Measurements from ENCODE around the gene DPP10. TPM values are rescaled to one million over a fixed set of nuclear protein-coding genes. Genes with fewer than 3 reads are reported as not detected.

DPP10 gene
- total RNA-seq, 3 donors from 2014 or later (not counting 1 experiment from before 2014, with no cell fraction given): not detected

DNA sequence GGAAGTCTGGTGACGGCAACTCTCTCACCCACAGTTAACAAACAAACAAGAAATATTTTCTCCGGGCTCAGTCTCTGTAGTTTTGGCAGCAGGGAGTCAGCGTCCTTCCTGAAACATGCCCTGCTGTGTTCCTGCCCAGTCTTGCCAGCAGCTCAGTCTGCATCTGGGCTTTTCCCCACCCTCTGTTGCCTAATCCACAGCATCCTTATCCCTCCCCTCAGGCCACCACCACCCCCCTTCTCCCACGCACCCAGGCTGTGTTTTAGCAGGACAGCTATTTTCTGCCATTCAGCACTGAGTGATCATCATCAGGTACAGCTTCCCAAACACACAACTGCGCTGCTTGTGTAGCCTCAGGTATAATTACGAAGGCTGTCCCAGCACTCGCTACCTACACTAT is 168.2 kb downstream of the DPP10 start:
- TF ChIP-seq, protein P1, sequence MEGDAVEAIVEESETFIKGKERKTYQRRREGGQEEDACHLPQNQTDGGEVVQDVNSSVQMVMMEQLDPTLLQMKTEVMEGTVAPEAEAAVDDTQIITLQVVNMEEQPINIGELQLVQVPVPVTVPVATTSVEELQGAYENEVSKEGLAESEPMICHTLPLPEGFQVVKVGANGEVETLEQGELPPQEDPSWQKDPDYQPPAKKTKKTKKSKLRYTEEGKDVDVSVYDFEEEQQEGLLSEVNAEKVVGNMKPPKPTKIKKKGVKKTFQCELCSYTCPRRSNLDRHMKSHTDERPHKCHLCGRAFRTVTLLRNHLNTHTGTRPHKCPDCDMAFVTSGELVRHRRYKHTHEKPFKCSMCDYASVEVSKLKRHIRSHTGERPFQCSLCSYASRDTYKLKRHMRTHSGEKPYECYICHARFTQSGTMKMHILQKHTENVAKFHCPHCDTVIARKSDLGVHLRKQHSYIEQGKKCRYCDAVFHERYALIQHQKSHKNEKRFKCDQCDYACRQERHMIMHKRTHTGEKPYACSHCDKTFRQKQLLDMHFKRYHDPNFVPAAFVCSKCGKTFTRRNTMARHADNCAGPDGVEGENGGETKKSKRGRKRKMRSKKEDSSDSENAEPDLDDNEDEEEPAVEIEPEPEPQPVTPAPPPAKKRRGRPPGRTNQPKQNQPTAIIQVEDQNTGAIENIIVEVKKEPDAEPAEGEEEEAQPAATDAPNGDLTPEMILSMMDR (IDR thresholded peaks at IDR 0.05): no peak
- H3K4me1 Mint-ChIP-seq: no peaks in the 10 kb centered on the region
- Histone ChIP-seq H3K4me1 (ENCODE audit: control insufficient read depth, insufficient read depth, low read length) (no peaks in the 10 kb centered on the region), H3K36me3 (ENCODE audit: control insufficient read depth, insufficient read depth, low read length) (no peaks in the 10 kb centered on the region), H3K4me3 (ENCODE audit: low read length) (no peak overlapping the region), H3K9me3 (ENCODE audit: control insufficient read depth, insufficient read depth, low read length) (no peaks in the 10 kb centered on the region), H3K27me3 (ENCODE audit: control insufficient read depth, insufficient read depth, low read length) (no peaks in the 10 kb centered on the region), H3K27ac (ENCODE audit: low read length) (no peak overlapping the region)
- peaks cover 8 to 11% of the 10 kb centered on the region in 2 donors for H3K9me3 Mint-ChIP-seq
- no peaks in the 10 kb centered on the region for H3K27me3 Mint-ChIP-seq (ENCODE audit: low read depth in 2 of 2)
- DNase-seq (no peak), ATAC-seq (no peak)
- WGBS (ENCODE audit: insufficient coverage): 32% methylated on average over 5 of the region's 7 CpGs
- H3K36me3 Mint-ChIP-seq: no peaks in the 10 kb centered on the region
- no peak overlapping the region for H3K4me3 Mint-ChIP-seq
- H3K27ac Mint-ChIP-seq: no peak overlapping the region
- intact Hi-C loops (cut with micrococcal nuclease): no loop called here

DNA sequence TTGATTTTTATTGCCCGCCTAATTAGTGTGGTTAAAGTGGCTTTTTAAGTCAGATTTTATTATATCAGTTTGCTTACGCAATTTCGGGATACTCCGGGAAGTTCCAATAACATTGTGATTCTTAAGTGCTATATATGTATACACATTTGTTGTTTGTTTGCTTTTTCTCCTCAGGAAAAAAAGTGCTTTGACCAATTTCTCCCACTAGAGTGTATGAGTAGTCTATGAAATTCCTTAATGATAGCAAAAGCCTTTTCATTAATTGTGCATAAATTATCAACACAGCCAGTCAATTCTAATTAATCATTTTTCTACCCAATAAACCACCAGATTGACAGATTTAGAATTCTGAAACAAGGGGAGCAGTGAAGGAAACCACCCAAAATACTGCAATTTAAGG is 172.2 kb downstream of the DPP10 start:
- Histone ChIP-seq H3K27me3 (ENCODE audit: control insufficient read depth, insufficient read depth, low read length) (no peaks in the 10 kb centered on the region), H3K4me3 (ENCODE audit: low read length) (no peak overlapping the region), H3K27ac (ENCODE audit: low read length) (no peak overlapping the region), H3K36me3 (ENCODE audit: control insufficient read depth, insufficient read depth, low read length) (no peaks in the 10 kb centered on the region), H3K4me1 (ENCODE audit: control insufficient read depth, insufficient read depth, low read length) (no peaks in the 10 kb centered on the region), H3K9me3 (ENCODE audit: control insufficient read depth, insufficient read depth, low read length) (no peaks in the 10 kb centered on the region)
- Mint-ChIP-seq H3K9me3 (peaks cover 6 to 7% of the 10 kb centered on the region in 2 donors), H3K36me3 (no peaks in the 10 kb centered on the region), H3K4me3 (no peak overlapping the region), H3K27me3 (ENCODE audit: low read depth in 2 of 2) (no peaks in the 10 kb centered on the region), H3K4me1 (no peaks in the 10 kb centered on the region), H3K27ac (no peak overlapping the region)
- DNase-seq (no peak), ATAC-seq (no peak)
- intact Hi-C loops (cut with micrococcal nuclease): no loop called here
- TF ChIP-seq, protein P1 (IDR thresholded peaks at IDR 0.05): no peak
- 93% methylated on average over 3 of the region's 4 CpGs for WGBS (ENCODE audit: insufficient coverage)

- intact Hi-C loops (cut with micrococcal nuclease): no loop called here
- no peak for ATAC-seq
Measured at GRCh38 chr2:114628481-114628880, 186.0 kb downstream of the DPP10 start.

DNA sequence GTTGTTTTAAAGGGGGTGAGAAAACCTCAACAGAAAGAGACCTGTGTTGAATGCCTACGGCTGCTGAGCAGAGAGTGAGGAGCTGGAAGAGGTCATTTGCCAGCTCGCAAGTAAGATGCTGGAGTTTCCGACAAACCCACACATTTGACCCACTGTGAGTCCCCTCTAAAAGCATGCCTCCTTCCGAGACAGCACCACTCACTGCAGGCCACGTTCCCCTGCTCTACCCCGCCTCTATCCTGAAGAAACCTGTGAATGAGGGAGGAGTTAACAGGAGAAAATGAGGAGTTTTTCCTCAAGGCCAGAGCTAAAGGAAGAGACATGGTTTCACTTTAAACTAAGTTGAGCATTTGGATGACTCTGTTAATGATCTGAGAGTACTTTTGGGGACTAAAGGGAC is 188.7 kb downstream of the DPP10 start:
- WGBS (ENCODE audit: insufficient coverage): 93% methylated on average over 6 of the region's 6 CpGs
- H3K27me3 Mint-ChIP-seq (ENCODE audit: low read depth in 2 of 2): no peaks in the 10 kb centered on the region
- intact Hi-C loops (cut with micrococcal nuclease): no loop called here
- Histone ChIP-seq H3K27me3 (ENCODE audit: control insufficient read depth, insufficient read depth, low read length) (no peaks in the 10 kb centered on the region), H3K27ac (ENCODE audit: low read length) (no peak overlapping the region), H3K4me1 (ENCODE audit: control insufficient read depth, insufficient read depth, low read length) (no peaks in the 10 kb centered on the region), H3K9me3 (ENCODE audit: control insufficient read depth, insufficient read depth, low read length) (no peaks in the 10 kb centered on the region), H3K36me3 (ENCODE audit: control insufficient read depth, insufficient read depth, low read length) (no peaks in the 10 kb centered on the region), H3K4me3 (ENCODE audit: low read length) (no peak overlapping the region)
- H3K9me3 Mint-ChIP-seq: peaks cover 0 to 2% of the 10 kb centered on the region in 2 donors
- H3K36me3 Mint-ChIP-seq: no peaks in the 10 kb centered on the region
- DNase-seq: no peak
- H3K27ac Mint-ChIP-seq: no peak overlapping the region
- TF ChIP-seq, protein P1 (IDR thresholded peaks at IDR 0.05): no peak
- H3K4me1 Mint-ChIP-seq: no peaks in the 10 kb centered on the region
- no peak overlapping the region for H3K4me3 Mint-ChIP-seq
- no peak for ATAC-seq

More at GRCh38 chr2:114628481-114628880, 186.0 kb downstream of the DPP10 start:
- Mint-ChIP-seq H3K27me3 (ENCODE audit: low read depth in 2 of 2) (no peaks in the 10 kb centered on the region), H3K9me3 (no peaks in the 10 kb centered on the region), H3K36me3 (no peaks in the 10 kb centered on the region), H3K4me3 (no peak overlapping the region), H3K4me1 (no peaks in the 10 kb centered on the region), H3K27ac (no peak overlapping the region)
- 90% methylated on average over 7 of the region's 7 CpGs for WGBS (ENCODE audit: insufficient coverage)
- no peak overlapping the region for H3K27ac ChIP-seq (ENCODE audit: low read length)
- no peaks in the 10 kb centered on the region for H3K9me3 ChIP-seq (ENCODE audit: control insufficient read depth, insufficient read depth, low read length)
- H3K4me3 ChIP-seq (ENCODE audit: low read length): no peak overlapping the region
- H3K27me3 ChIP-seq (ENCODE audit: control insufficient read depth, insufficient read depth, low read length): no peaks in the 10 kb centered on the region
- no peaks in the 10 kb centered on the region for H3K36me3 ChIP-seq (ENCODE audit: control insufficient read depth, insufficient read depth, low read length)
- TF ChIP-seq, protein P1 (IDR thresholded peaks at IDR 0.05): no peak
- no peak for DNase-seq
- no peaks in the 10 kb centered on the region for H3K4me1 ChIP-seq (ENCODE audit: control insufficient read depth, insufficient read depth, low read length)
